Suprapubic skin (tissue), 4 donors: Measurements from ENCODE around the gene ADAMTS17. TPM values are rescaled to one million over a fixed set of nuclear protein-coding genes. Genes with fewer than 3 reads are reported as not detected.

ENCODE experiments used
- DNase-seq, 2 donors: peaks; one replicate each; pipeline ENCODE4 v3.0.0-alpha.2; 2019; ENCODE audit warnings: low spot score in 2 of 2
- H3K27ac ChIP-seq: fragments of 200-600 bp; sonication (generic); one replicate; pipeline ENCODE4 v1.5.1; 2019
- H3K27me3 ChIP-seq: fragments of 200-600 bp; sonication (generic); one replicate; pipeline ENCODE4 v1.5.1; 2019
- H3K36me3 ChIP-seq: fragments of 200-600 bp; sonication (generic); one replicate; pipeline ENCODE4 v1.5.1; 2019
- H3K4me1 ChIP-seq: fragments of 200-600 bp; sonication (generic); one replicate; pipeline ENCODE4 v1.5.1; 2019
- H3K4me3 ChIP-seq: fragments of 200-600 bp; sonication (generic); one replicate; pipeline ENCODE4 v1.5.1; 2019; ENCODE audit warnings: mild to moderate bottlenecking
- H3K9me3 ChIP-seq: fragments of 200-600 bp; sonication (generic); one replicate; pipeline ENCODE4 v1.5.1; 2019
- EP300 ChIP-seq: sonication (generic); formaldehyde crosslinking; IDR thresholded peaks from one replicate; pipeline ENCODE4 v1.6.1; 2017; ENCODE audit warnings: antibody characterized with exemption
- POLR2A ChIP-seq, 2 donors: fragments of 450-650 bp; IDR thresholded peaks; one replicate each; pipeline ENCODE4 v1.6.1; 2017; ENCODE audit warnings: antibody characterized with exemption in 2 of 2, mild to moderate bottlenecking in 2 of 2, moderate library complexity in 2 of 2
- POLR2AphosphoS5 ChIP-seq, 3 donors: sonication (generic); formaldehyde crosslinking; IDR thresholded peaks; one replicate each; pipeline ENCODE4 v1.6.1; 2017; ENCODE audit warnings: antibody characterized with exemption in 3 of 3
- WGBS: methylation state at CpG from one replicate; pipeline ENCODE4 v1.1.5; 2018; 5-methylcytosine and 5-hydroxymethylcytosine counted together
- total RNA-seq, 4 donors: library from RNA; depleted of rRNA; stranded (reverse); fragments of >200 nt; gene quantifications; one replicate each; pipeline ENCODE4 v1.1.0, GENCODE V29; 2016
- TF ChIP-seq, protein P1 (sequence below), 2 donors: fragments of 200-600 bp in 1 of 2; fragments of 450-650 bp in 1 of 2; sonication (generic) in 1 of 2; IDR thresholded peaks; one replicate each; pipeline ENCODE4 v1.5.1; 2016 to 2019; ENCODE audit warnings: antibody characterized with exemption in 2 of 2, mild to moderate bottlenecking in 1 of 2, moderate library complexity in 1 of 2

The ADAMTS17 gene
- total RNA-seq, 4 donors from 2014 or later: 4.2 to 12.3 (median 6.3) TPM

DNA sequence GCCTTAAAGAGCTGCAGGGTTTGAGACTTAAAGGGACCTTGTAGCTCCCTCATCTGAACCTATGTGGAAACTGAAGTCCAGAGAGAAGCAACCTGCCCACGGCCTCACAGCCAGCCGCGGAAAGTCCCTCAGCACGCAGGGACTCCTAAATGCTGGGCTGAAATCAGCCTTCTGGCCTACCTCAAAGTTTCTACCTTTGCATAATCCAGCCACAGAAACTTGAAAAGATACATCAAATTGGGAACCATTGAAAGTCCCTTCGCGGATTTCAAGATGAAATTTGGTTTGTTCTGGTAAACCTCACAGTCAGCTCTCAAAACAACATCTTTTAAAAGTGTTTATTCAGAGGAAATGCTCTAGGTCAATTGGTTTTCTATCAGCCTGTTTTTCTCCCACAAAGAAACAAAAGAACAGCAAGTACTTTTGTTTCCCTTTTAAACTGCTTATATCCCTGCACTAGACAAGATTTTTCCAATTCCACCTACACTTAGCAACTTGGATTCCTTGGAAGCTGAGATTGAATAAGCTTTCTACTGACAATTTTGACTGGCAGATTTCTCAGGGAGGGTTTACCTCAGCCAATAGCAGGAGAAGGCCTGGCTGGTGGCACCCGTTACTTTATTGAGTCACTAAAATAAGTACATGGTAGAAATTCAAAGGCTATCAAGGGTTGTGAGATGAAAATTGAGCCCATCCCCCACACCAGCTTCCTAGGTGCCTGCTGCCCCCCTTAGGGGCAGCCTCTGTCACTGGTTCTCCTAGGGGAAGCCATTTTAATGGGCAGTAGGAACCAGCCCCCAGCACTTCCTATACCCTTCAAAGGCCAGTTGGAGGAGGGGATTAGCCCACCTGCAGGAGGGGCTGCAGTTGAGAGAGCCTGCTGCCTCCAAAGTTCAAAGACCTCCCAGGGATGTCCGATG lies 171.2 kb downstream of the ADAMTS17 start:
- TF ChIP-seq POLR2A (IDR thresholded peaks at IDR 0.05) (no peak), EP300 (no peak)
- TF ChIP-seq, protein P1, sequence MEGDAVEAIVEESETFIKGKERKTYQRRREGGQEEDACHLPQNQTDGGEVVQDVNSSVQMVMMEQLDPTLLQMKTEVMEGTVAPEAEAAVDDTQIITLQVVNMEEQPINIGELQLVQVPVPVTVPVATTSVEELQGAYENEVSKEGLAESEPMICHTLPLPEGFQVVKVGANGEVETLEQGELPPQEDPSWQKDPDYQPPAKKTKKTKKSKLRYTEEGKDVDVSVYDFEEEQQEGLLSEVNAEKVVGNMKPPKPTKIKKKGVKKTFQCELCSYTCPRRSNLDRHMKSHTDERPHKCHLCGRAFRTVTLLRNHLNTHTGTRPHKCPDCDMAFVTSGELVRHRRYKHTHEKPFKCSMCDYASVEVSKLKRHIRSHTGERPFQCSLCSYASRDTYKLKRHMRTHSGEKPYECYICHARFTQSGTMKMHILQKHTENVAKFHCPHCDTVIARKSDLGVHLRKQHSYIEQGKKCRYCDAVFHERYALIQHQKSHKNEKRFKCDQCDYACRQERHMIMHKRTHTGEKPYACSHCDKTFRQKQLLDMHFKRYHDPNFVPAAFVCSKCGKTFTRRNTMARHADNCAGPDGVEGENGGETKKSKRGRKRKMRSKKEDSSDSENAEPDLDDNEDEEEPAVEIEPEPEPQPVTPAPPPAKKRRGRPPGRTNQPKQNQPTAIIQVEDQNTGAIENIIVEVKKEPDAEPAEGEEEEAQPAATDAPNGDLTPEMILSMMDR (IDR thresholded peaks at IDR 0.05): no peak
- H3K27me3 ChIP-seq: no peaks in the 10 kb centered on the region
- 89% methylated on average over 7 of the region's 8 CpGs for WGBS
- DNase-seq: no peak
- no peak overlapping the region for H3K4me3 ChIP-seq
- H3K9me3 ChIP-seq: peaks cover 9% of the 10 kb centered on the region
- H3K4me1 ChIP-seq: no peaks in the 10 kb centered on the region
- no peak overlapping the region for H3K27ac ChIP-seq
- no peaks in the 10 kb centered on the region for H3K36me3 ChIP-seq

DNA sequence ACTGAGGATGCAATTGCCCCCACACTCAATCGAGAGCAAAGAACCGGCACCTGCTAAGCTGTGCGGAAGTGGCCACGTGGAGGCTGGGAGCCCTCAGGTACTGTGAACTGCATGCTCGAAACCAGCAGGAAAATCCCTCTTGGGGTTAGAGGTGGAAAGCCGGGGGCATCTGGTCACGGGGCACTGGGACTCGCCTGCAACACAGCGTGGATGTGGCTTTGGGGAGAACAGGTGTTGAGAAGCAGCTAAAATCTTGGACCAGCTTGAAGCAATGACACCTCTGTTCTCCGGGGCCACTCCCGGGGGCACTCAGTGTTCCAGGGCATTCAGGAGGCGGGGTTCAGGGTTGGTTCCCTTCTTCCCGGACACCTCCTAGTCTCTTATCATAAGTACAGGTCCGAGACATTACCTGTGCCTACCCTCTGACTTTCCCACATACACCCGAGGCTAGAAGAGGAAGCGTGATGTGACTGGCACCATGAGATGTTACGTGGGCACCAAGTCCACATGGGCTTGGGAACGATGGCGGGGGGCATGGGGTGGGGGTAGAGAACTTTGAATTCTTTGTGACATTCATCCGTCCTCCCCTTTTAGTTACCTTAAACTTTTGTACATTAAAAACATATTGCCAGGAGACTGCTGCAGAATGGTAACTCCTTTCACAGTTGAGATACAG lies 172.0 kb downstream of the ADAMTS17 start:
- Histone ChIP-seq H3K4me3 (no peak overlapping the region), H3K4me1 (no peaks in the 10 kb centered on the region), H3K27me3 (no peaks in the 10 kb centered on the region), H3K36me3 (no peaks in the 10 kb centered on the region), H3K27ac (no peak overlapping the region), H3K9me3 (peaks cover 9% of the 10 kb centered on the region)
- no peak for DNase-seq
- TF ChIP-seq, protein P1 (IDR thresholded peaks at IDR 0.05): no peak
- TF ChIP-seq POLR2A (IDR thresholded peaks at IDR 0.05) (no peak), POLR2AphosphoS5 (IDR thresholded peaks at IDR 0.05) (no peak), EP300 (no peak)
- 94% methylated on average over 20 of the region's 20 CpGs for WGBS

DNA sequence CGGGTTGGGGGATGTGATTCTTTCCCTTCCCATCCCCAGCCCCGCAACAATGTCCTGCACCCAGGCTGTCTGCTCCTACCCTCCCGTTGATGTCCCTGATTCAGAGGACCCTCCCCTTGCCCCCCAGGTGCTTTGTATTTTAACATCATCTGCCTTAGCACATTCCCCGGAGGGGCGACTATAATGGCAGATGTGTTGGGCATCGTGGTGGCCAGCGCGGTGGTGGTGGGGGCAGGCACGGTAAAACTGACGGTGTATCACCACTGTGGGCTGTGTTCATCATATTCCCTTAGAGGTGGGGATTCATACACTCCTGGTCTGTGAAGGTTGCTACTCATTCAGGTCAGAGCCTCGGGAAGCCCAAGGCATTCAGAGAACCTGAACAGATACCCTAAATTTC lies 173.0 kb downstream of the ADAMTS17 start:
- no peak overlapping the region for H3K4me3 ChIP-seq
- no peaks in the 10 kb centered on the region for H3K27me3 ChIP-seq
- TF ChIP-seq POLR2AphosphoS5 (IDR thresholded peaks at IDR 0.05) (no peak), POLR2A (IDR thresholded peaks at IDR 0.05) (no peak), EP300 (no peak)
- TF ChIP-seq, protein P1 (IDR thresholded peaks at IDR 0.05): no peak
- no peak overlapping the region for H3K27ac ChIP-seq
- 94% methylated on average over 11 of the region's 11 CpGs for WGBS
- no peaks in the 10 kb centered on the region for H3K4me1 ChIP-seq
- no peak for DNase-seq
- peaks cover 9% of the 10 kb centered on the region for H3K9me3 ChIP-seq
- no peaks in the 10 kb centered on the region for H3K36me3 ChIP-seq

DNA sequence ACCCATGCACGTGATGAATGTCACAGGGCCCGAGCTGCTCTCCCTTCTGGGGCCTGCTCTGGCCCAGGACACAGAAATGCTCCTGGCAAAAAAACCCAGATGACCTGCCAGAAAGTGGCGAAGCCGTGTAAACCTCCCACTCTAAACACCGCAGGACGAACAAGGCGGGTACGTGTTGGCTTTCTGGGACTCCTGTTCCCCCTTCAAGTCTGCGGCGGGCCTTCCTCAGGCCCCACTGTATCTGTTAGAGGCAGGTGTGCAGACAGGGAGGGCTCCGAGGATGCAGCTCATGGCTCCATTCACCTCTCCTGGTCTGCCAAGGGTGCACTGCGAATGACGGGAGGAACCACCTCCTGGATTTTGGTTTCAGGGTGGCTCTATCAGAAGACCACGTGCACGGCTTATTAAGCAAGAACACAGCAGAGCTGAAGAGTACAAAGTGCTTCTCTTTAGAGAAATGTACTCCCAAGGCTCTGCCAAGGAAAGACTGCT lies 173.8 kb downstream of the ADAMTS17 start:
- Histone ChIP-seq H3K4me1 (no peaks in the 10 kb centered on the region), H3K4me3 (no peak overlapping the region), H3K36me3 (no peaks in the 10 kb centered on the region), H3K9me3 (peaks cover under 1% of the 10 kb centered on the region), H3K27ac (no peak overlapping the region), H3K27me3 (no peaks in the 10 kb centered on the region)
- TF ChIP-seq POLR2AphosphoS5 (IDR thresholded peaks at IDR 0.05) (no peak), EP300 (no peak), POLR2A (IDR thresholded peaks at IDR 0.05) (no peak)
- TF ChIP-seq, protein P1 (IDR thresholded peaks at IDR 0.05): no peak
- DNase-seq: no peak
- WGBS: 89% methylated on average over 15 of the region's 15 CpGs

DNA sequence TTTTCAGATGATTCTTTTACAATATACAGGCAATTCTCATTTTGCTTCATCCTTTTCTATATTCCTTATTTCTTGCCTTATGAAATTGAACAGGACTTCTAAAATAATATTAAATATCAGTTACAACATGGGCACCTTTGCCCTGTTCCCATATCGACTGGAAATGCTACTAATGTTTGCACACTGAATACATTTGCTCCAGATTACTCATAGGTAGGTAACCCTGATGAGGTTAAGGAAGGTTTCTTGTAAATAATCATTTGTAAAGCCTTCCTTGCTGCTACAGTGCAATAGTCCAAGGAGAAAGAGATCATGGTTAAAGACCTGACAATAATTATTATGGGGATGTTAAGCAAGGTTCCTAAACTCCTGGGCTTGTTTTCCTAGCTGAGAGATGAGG lies 175.5 kb downstream of the ADAMTS17 start:
- TF ChIP-seq POLR2A (IDR thresholded peaks at IDR 0.05) (no peak), EP300 (no peak), POLR2AphosphoS5 (IDR thresholded peaks at IDR 0.05) (no peak)
- TF ChIP-seq, protein P1 (IDR thresholded peaks at IDR 0.05): no peak
- Histone ChIP-seq H3K27me3 (no peaks in the 10 kb centered on the region), H3K9me3 (no peaks in the 10 kb centered on the region), H3K4me1 (no peaks in the 10 kb centered on the region), H3K4me3 (no peak overlapping the region), H3K36me3 (no peaks in the 10 kb centered on the region), H3K27ac (no peak overlapping the region)
- DNase-seq: no peak
- WGBS: 97% methylated on average over 1 of the region's 1 CpG
